WI38 (cell line): ENCODE data around the gene DYNLT1.
"Not testable (repeated sequence)": the region's sequence is repeated elsewhere in the genome, so short reads cannot be mapped to it uniquely, and the experiment has no call there.

Source experiments
- H3K4me3 ChIP-seq: 2 replicates; pipeline ENCODE4 v1.5.1; 2011; ENCODE audit warnings: low read depth, mild to moderate bottlenecking, control low read depth, low read length
- CTCF ChIP-seq: IDR thresholded peaks from 2 replicates; pipeline ENCODE4 v1.5.1; 2012; ENCODE audit warnings: low read depth, mild to moderate bottlenecking, control low read depth, low read length

Gene DYNLT1

GRCh38 chr6:158635427-158636073 is 9.0 kb downstream of the DYNLT1 start:
- no peak for TF ChIP-seq CTCF

GRCh38 chr6:158634695-158635426 is 9.7 kb downstream of the DYNLT1 start:
- no peak overlapping the region for H3K4me3 ChIP-seq
- no peak for TF ChIP-seq CTCF

More at GRCh38 chr6:158635427-158636073, 9.0 kb downstream of the DYNLT1 start:
- H3K4me3 ChIP-seq, result no peak overlapping the region

GRCh38 chr6:158633127-158633526 is 11.4 kb downstream of the DYNLT1 start:
- TF ChIP-seq CTCF, result no peak
- H3K4me3 ChIP-seq, result no peak overlapping the region

- not testable (repeated sequence) for H3K4me3 ChIP-seq
Measured at GRCh38 chr6:158632538-158633119, 11.9 kb downstream of the DYNLT1 start.

GRCh38 chr6:158631678-158632537 is 12.6 kb downstream of the DYNLT1 start:
- no peak for TF ChIP-seq CTCF
- peak overlapping the region; percentile 27 for H3K4me3 ChIP-seq

- no peak for TF ChIP-seq CTCF
- H3K4me3 ChIP-seq, result peak overlapping the region; percentile 27
Measured at GRCh38 chr6:158630938-158631616, 13.5 kb downstream of the DYNLT1 start.
